Stimulated activated CD8-positive, alpha-beta memory T cell treated with anti-CD3 and anti-CD28 coated beads, Interleukin-12 subunit alpha, Interleukin-12 subunit beta, amount 100 ng/mL, for 24 hours (primary cell): ENCODE measurements around the gene APOL6.
"Not testable (repeated sequence)": the region's sequence is repeated elsewhere in the genome, so short reads cannot be mapped to it uniquely, and the experiment has no call there.

Source experiments
- DNase-seq: peaks from one replicate; pipeline ENCODE4 v3.0.0-alpha.2; 2020; ENCODE audit errors: extremely low read depth

APOL6 gene

DNA sequence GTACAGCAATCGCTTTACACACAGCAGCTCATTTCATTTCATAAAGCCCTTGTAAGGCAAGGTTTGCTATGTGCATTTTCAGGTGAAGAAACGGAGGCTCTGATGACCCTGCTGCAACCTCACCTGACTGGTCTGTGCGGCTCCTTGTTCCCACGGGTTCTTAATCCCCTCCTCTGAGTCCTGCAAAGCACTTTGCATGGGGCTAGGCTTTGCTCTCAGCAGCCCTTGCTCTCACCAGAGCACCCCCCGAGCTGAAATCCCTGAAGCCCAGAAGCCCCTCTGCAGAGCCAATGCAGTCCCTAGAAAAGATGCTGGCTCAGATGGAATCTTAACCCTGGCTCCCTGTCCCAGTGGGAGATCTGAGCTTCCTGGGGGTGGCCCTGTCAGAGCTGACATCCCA lies 11.0 kb upstream of the APOL6 start:
- no peak for DNase-seq

DNA sequence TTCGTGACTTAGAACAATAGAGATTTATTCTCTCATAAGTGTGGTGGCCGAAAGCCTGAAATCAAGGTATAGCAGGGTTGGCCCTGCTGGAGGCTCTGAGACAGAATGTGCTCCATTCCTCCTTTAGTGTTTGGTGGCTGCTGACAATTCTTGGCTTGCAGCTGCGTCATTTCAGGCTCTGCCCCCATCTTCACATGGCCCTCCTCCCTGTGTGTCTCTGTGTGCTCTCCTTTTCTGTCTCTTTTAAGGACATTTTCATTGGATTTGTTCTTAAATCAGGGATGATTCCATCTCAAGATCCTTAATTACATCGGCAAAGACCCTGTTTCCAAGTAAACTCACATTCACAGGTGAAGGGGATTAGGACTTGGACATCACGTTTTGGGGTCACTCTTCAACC lies 10.2 kb upstream of the APOL6 start:
- no peak for DNase-seq

DNA sequence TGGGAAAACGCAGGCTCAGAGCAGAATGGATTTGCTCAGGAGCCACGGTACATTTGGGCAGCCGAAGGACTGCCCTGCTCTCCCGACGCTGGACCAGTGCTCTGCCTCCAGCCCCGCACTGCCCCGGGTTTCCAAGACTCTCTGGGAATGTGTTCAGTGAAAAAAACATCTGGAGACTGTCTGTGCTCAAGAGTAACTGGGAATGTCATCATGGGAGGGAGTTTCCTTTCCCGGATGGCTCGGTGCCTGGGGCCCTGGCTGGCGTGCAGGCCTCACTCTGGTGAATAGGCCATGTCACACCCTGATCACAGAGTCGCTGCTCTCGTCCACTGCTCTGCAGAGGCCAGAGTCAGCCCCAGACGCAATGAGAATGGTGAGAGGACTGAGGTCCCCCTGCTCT lies 9.8 kb upstream of the APOL6 start:
- no peak for DNase-seq

DNA sequence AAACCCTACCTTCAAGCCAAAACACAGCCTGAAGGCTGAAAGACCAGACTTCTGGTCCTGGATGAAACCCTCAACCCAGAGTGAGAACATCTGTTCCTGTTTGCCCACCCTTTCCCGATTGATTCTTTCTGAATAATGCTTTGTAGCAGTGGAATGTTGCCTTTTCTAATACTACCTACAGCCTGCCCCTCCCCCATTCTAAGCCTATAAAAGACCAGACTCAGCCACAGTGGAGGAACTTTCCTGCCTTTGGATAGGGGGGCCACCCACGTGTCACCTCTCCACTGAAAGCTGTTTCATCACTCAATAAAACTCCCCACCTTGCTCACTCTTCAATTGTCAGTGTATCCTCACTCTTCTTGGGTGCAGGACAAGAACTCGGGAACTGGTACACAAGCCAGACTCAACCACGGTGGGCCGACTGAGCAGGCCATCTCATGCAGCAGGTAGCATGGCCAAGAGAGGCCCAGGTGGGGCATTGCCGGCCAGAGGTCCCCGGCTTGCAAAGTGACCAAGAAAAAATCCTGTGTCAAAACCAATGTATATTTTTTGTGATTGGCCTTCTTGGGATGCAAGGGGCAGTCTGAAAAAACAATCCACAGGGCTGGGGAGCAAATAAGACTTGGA lies 6.6 kb upstream of the APOL6 start:
- DNase-seq: no peak

DNA sequence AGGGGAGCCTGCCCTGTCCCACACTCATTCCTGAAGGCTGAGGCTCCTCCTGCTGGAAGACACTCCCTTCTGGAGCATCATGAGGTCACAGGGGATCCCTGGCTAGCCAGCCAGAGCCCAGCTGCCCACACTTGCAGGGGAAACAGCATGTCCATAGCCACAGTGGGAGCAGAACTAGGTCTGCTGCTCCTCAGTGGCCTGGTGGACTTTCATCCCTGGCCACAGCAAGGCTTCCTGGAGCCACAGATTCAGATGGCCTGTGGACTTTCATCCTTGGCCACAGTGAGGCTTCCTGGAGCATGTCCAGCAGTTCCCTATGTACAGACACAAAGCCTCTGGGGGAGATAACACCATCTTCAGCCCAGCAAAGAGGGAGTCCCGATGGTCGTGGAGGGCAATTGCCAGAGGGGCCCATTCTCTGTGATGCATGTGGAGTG lies 5.9 kb upstream of the APOL6 start:
- no peak for DNase-seq

DNA sequence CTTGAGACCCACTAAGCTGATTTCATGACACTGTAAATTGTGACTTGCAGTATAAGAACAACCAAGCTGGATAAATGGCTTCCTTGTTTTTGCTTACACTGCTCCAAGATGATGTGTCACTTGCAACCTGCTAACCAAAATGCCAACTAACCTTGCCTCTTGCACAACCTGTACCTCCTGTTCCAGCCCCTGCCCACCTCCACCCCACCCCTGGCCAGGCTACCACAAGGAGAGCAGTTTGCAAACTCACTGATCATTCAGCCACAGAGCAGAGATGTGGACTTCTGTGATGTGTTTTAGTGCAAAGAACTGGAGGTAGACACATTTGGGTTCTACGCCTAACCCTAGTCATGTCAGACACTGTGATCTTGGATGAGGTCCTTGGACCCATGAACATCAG lies 4.3 kb upstream of the APOL6 start:
- DNase-seq: no peak

DNA sequence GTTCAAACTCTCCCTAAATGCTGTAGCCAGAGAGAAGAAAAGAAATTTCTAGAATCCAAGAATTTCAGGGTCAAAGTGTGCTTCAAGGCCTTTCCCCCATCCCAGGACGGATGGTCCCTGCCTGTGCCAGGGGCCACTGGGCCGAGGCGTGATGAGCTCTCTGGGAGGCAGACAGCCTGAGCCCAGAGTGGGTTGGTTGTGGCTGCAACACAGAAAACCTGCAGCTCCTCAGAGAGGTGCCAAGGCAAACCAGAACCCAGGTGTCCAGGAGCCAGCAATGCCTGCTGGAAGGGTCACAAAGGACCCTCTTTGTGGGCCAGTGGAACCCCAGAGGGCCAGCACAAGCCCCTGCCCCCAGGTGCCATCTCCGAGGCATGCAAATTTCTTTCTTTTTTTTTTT lies 2.6 kb upstream of the APOL6 start:
- no peak for DNase-seq

DNA sequence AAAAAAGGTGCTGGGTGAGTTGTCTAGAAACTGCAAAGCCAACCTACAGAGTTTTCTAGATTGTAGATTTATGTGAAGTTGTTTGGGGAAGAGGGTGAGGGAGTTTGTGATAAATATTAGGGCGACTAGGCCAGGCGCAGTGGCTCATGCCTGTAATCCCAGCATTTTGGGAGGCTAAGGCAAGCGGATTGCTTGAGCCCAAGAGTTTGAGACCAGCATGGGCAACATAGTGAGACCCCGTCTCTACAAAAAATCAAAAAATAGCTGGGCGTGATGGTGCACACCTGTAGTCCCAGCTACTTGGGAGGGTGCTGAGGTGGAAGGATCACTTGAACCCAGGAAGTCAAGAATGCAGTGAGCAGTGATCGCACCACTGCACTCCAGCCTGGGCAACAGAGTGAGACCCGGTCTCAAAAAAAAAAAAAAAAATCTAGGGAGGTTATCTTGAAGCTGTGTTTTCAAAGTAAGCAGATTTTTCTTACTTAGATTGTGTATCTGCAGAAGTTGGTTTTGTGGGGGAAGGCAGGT lies 844 bp downstream of the APOL6 start:
- DNase-seq: no peak

DNA sequence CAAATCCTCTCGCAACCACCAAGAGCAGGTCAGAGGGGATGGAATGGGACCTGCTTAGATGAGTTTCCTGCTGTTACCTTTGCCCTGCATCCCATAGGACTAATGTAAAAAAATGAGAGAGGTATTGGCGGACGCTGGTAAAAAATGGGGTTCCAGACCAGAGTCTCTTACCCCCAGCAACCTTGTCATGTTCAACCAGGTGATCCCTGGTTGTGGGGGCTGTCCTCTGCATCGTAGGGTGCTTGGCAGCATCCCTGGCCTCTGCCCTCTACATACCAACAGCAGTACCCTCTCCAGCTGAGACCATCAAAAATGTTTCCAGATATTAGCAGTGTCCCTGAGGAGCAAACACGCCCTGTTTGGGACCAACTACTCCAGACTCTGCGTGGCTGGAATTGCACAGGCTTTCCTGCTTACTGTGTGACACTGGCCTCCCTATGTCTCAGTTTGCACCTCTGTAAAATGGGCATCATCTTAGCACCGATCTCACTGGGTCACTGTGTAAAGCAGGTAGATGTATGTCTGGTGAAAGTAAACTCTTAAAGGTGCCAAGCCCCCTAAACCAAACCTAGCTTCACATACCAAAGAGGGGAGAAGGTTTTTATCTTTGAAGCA lies 1.5 kb downstream of the APOL6 start:
- no peak for DNase-seq

DNA sequence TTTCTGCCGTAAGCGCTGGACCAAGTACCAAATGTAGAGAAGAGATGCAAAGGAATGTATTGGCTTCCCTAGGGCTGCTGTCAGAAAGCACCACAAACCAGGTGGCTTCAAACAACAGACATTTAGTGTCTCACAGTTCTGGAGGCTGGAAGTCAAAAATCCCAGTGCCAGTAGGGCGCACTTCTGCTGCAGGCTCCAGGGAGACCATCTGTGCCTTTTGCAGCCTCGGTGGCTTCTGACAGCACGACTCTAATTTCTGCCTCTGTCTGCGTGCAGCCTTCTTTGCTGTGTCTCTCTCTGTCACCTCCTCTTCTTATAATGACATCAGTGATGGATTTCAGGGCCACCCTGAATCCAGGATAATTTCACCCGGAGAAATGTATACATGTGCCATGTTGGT lies 2.8 kb downstream of the APOL6 start:
- DNase-seq: no peak

DNA sequence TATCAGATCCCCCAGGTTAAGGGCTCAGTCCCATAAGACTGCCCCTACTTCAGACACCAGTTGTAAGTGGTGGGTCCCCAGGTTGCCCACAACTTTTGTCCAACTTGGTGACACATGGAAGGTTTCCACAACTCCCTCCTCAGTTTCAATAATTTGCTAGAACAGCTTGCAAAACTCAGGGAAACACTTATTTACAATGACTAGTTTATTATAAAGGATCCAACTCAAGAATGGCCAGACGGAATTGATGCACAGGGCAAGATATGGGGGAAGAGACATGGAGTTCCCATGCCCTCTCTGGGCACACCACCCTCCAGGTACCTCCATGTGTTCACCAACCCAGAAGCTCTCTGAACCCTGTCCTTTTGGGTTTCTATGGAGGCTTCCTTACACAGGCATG lies 5.6 kb downstream of the APOL6 start:
- no peak for DNase-seq

DNA sequence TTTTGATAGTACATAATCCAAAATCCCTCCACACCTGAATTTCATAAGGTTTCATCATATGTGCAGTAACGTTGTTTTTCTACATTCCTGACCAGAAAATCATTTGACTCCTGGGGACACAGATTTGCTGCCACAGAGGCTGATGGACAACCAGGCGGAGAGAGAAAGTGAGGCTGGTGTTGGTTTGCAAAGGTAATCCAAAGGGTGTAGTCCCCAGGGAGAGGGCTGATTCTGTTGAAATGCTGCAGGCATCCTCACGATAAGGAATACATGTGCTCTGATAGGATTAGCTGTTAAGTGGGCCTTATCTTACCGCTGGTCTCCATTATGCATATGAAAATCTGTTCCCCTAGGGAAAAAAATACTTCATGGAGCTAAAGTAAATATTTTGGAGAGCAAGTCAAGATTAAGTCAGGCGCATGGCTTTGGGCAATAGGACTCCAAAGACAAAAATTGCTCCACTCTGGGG lies 8.1 kb downstream of the APOL6 start:
- DNase-seq: no peak

DNA sequence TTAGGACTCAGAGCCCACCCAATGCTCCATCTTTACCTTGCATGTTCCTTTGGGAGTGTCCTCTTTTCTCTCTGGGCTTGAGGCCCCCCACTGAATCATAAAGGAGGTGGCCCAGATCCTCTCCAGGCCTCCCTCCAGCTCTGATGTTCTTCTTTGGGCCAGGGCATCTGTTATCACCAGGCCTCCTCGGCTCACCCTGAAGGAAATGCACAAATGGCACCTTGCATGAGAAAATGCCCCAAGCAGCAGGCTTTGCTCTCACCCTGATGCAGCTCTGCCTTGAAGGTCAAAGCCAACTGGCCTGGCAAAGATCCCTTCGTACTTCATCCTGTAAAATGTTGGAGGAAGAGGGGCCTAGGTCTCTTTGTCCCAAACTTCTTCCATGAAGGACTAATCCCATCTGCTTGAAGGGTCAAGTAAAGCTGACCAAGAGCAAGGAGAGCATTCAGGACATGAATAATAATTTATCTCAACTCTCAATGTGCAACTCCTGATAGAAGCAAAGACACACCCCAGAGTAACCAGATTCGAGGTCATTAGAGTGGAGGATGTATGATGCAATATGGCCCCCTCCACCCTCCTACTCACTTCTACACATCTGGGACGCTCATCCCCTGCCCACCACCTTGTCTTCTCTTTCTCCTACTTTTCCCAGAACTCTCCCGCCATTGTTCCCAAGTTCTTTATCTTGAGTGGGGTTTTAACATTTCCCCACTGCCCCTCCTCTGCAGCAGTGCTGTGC lies 9.5 kb downstream of the APOL6 start:
- DNase-seq: no peak

DNA sequence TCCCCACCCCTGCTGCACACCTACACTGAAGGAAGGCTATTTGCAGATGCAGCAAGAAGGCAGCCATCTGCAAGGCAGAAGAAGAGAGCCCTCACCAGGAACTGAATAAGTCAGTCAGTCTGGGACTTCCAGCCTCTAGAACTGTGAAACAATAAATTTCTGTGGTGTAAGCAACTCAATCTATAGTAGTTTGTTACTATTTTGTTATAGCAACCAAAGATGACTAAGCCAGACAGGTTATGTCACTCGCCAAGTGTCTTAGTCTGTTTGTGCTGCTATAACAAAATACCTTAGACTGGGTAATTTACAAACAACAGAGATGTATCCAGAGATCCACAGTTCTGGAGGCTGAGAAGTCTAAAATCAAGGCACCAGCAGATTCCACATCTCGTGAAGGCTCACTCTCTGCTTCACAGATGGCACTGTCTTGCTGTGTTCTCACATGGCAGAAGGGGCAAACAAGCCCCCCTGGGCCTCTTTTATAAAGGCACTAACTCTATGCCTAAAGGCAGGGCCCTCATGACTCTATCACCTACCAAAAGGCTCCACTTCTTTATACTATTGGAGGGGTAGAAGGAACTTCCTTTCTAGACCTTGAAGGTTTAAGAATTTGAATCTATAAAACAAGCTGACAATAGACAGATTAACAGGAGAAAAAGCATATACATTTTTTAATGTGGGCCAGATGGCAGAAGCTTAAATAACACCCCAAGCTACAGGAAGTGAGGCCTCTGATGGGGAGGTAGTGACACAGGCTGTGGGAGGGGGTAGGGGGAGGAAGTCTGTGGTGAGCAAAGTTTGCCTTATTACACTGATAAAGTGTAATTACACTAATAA lies 12.3 kb downstream of the APOL6 start:
- no peak for DNase-seq

DNA sequence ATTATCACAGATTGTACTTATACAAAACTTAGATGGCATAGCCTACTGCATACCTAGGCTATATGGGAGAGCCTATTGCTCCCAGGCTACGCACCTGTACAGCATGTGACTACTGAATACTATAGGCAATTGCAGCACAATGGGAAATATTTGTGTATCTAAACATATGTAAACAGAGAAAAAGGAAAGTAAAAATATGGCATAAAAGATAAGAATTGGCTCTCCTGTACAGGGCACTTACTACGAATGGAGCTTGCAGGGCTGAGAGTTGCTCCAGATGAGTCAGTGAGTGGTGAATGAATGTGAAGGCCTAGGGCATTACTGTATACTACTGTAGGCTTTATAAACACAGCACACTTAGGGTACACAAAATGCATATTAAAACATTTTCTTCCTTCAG lies 13.2 kb downstream of the APOL6 start:
- DNase-seq: no peak

DNA sequence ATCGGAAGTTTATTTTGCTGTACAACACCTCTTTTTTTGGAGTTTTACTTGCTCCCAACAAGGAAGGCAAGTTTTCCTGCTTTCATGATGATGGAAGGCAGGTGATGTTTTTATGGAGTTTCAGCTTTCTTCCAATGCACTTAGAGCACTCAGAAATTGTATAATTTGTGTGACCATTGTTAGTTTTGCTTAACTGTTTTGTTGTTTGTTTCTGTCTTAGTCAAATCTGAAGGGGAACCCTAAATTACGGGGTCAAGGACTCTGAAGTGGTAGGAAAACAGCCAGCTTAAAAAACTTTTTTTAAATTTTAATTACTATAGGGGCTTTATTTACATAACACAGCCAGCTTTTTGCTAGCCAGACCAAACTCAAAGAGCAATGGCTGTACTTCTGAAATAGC lies 14.7 kb downstream of the APOL6 start:
- DNase-seq: no peak

DNA sequence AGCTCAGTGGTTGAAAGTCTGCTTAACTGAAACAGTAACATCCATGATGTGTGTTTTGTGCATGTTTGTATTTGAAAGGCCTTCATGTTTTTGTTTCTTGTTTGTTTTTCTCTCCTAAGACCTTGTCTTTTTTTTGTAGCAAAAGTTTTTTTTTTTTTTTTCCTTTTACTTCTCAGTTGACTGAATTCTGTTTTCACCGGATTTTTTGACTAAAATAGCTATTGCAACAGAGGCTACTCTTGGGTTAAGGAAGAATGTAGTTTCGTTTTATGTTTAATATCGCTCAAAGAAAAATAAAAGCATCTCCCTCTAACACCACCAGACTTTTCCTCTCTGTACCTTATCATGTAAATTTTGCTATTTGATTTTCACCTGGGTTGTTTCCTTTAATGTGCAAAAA lies 15.1 kb downstream of the APOL6 start:
- no peak for DNase-seq

DNA sequence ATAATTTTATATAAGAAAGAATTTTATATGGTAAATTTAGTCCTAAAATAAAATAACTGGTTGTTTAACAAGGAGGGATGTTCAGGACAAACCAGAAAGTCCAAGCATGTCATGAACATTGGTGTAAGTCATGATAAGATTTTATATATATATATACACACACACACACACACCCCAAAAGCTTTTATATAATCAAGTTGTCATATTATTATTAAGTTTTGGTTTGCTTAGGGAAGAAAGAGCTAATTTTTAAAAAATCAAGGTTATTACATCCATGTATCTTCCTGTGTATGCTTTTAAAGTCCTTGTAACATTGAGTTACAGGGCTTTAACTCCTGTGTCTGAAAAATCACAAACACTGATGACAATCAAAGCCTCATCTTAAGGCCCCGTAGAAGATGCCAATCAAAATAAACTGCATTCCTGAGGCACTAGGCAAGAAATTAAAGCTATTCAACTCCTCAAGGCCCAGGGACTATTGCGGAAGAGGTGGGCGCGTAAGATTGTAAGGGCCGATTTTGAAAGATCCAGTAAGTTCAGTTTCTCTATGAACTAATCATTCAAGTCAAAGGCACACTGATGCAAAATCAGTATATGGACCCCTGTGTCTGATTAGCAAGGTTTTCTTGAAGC lies 16.8 kb downstream of the APOL6 start:
- no peak for DNase-seq

DNA sequence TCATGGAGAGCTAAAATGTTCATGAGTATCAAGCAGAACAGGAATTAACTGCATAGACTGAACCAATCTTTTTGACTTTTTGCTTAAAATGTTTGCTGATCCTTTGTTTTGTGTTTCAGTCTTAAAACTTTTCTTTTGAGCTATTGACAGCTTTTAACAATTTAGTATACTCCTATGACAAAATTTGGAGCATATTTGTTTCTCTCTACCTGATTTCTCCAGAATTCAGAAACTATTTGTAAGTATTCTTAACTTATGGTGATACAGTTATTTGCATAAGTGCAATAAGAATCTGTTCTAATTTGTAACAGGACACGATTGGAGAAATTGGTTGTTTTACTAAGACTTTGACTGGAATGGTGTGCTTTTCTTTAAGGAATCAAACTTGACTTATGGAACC lies 18.5 kb downstream of the APOL6 start:
- not testable (repeated sequence) for DNase-seq

DNA sequence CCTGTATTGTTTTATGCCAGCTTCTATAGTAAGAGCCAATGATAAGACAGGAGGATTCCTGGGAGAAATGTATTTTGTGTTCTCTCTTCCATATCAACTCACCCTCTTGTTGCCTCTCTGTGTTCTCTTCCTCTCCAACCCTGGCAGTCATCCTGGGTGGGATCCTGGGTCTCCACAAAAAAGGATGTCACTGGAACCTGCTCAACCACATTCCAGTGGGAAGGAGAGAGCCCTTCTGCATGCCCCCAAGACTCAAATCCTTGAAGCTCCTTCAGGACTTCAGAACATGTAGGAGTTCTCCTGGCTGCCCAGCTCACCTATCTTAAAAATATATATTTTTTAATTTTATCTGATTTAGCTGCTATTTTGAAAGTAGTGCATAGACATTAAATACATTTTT lies 26.1 kb downstream of the APOL6 start:
- DNase-seq: no peak

DNA sequence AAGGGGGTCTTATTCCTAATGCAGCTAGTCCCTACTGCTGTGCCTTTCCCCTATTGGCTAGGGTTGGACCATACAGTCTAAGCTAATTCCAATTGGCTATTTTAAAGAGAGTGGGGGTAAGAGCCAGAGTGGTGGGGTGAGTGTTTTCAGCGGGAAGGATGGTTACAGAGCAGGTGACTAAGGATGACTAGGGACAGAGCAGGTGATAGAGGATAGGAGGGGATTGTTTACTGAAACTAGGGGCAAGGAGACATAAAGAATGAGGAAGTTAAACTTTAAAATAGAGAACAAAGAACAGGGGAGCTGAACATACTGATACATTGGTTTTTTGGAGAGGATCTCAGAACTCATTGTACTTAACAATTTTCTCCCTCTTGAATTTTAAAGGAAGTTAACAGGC lies 27.8 kb downstream of the APOL6 start:
- DNase-seq: not testable (repeated sequence)
